Left lung (tissue), 10 donors: Measurements from ENCODE around the gene UGT2A2. TPM values are rescaled to one million over a fixed set of nuclear protein-coding genes. Genes with fewer than 3 reads are reported as not detected.

Experiments used
- ATAC-seq: fragments of 200-7000 bp; cut with Tn5 transposase; one replicate; pipeline ENCODE4 v1.9.1; 2020; ENCODE audit warnings: moderate library complexity
- DNase-seq, 4 donors: peaks; one replicate each; pipeline ENCODE4 v3.0.0-alpha.2; 2013 to 2020
- H3K27ac ChIP-seq, 2 donors: fragments of 200-600 bp; sonication (generic) in 1 of 2; one replicate each; pipeline versions ENCODE4 v1.5.0 to v1.8.0; 2020 to 2021
- H3K27me3 ChIP-seq, 2 donors: fragments of 200-600 bp; sonication (generic) in 1 of 2; one replicate each; pipeline versions ENCODE4 v1.5.0 to v1.8.0; 2020 to 2021
- H3K36me3 ChIP-seq, 2 donors: fragments of 200-600 bp; sonication (generic) in 1 of 2; one replicate each; pipeline versions ENCODE4 v1.5.0 to v1.8.0; 2020 to 2021
- H3K4me1 ChIP-seq, 2 donors: fragments of 200-600 bp; one replicate each; pipeline ENCODE4 v1.8.0; 2021
- H3K4me3 ChIP-seq, 2 donors: fragments of 200-600 bp; sonication (generic) in 1 of 2; one replicate each; pipeline versions ENCODE4 v1.5.0 to v1.8.0; 2020 to 2021; ENCODE audit warnings: mild to moderate bottlenecking in 1 of 2
- H3K9me3 ChIP-seq, 2 donors: fragments of 200-600 bp; sonication (generic) in 1 of 2; one replicate each; pipeline versions ENCODE4 v1.5.0 to v1.8.0; 2020 to 2021
- CTCF ChIP-seq, 2 donors: fragments of 200-600 bp; sonication (generic) in 1 of 2; IDR thresholded peaks; one replicate each; pipeline versions ENCODE4 v1.5.0 to v1.8.0; 2021; ENCODE audit warnings: antibody characterized with exemption in 2 of 2
- intact Hi-C, 2 donors: fragments of 100-400 bp; cut with DNase I; formaldehyde crosslinking; loops; one replicate each; pipeline versions ENCODE4 v1.11.2 to v1.14.2; 2022
- polyA plus RNA-seq, 6 donors: library from polyadenylated mRNA; unstranded; fragments of 120-200 nt; gene quantifications; one replicate each; pipeline ENCODE4 v1.2.1, GENCODE V29; 2013; ENCODE audit not compliant: insufficient read length in 6 of 6
- total RNA-seq, 2 donors: library from RNA; stranded (reverse); fragmentation: NEBNext Ultra II Directional; extraction: Animal tissue kit (Norgen Biotek cat#: 25700); gene quantifications; one replicate each; pipeline ENCODE4 v1.2.1, GENCODE V29; 2021
- donor health status: DM: no; HTN: yes; CAD: no.
- donor health status: DM: no; HTN: no; CAD: no.

The UGT2A2 gene
- total and polyA plus RNA-seq, 8 donors: not detected

GRCh38 chr4:69583543-69583942 is 55.9 kb downstream of the UGT2A2 start:
- no peak for DNase-seq
- no peak for TF ChIP-seq CTCF (IDR thresholded peaks at IDR 0.05)
- Histone ChIP-seq H3K4me3 (no peak overlapping the region), H3K27ac (no peak overlapping the region), H3K4me1 (no peaks in the 10 kb centered on the region), H3K9me3 (no peaks in the 10 kb centered on the region), H3K27me3 (no peaks in the 10 kb centered on the region), H3K36me3 (no peaks in the 10 kb centered on the region)
- intact Hi-C loops: no loop called here
- ATAC-seq: no peak

GRCh38 chr4:69577245-69577644 is 62.2 kb downstream of the UGT2A2 start:
- no peak overlapping the region for H3K27ac ChIP-seq
- TF ChIP-seq CTCF (IDR thresholded peaks at IDR 0.05): no peak
- DNase-seq (no peak), ATAC-seq (no peak)
- no peak overlapping the region for H3K4me3 ChIP-seq
- peaks cover 0 to 2% of the 10 kb centered on the region in 2 donors for H3K9me3 ChIP-seq
- H3K27me3 ChIP-seq: no peaks in the 10 kb centered on the region
- intact Hi-C loops: no loop called here
- H3K4me1 ChIP-seq: no peaks in the 10 kb centered on the region
- H3K36me3 ChIP-seq: no peaks in the 10 kb centered on the region

- ATAC-seq: no peak
- intact Hi-C loops: no loop called here
Measured at GRCh38 chr4:69576251-69576877, 63.1 kb downstream of the UGT2A2 start.

GRCh38 chr4:69568787-69569186 is 70.7 kb downstream of the UGT2A2 start:
- Histone ChIP-seq H3K9me3 (no peaks in the 10 kb centered on the region), H3K27ac (no peak overlapping the region), H3K4me3 (no peak overlapping the region), H3K4me1 (no peaks in the 10 kb centered on the region), H3K36me3 (no peaks in the 10 kb centered on the region), H3K27me3 (no peaks in the 10 kb centered on the region)
- intact Hi-C loops: no loop called here
- no peak for TF ChIP-seq CTCF (IDR thresholded peaks at IDR 0.05)
- ATAC-seq (no peak), DNase-seq (no peak)

More at GRCh38 chr4:69576251-69576877, 63.1 kb downstream of the UGT2A2 start:
- DNase-seq: peak in 1 of 4 donors; percentile 55
- Histone ChIP-seq H3K9me3 (peaks cover 0 to 2% of the 10 kb centered on the region in 2 donors), H3K4me1 (no peaks in the 10 kb centered on the region), H3K27me3 (no peaks in the 10 kb centered on the region), H3K27ac (no peak overlapping the region), H3K4me3 (no peak overlapping the region), H3K36me3 (no peaks in the 10 kb centered on the region)
- no peak for TF ChIP-seq CTCF (IDR thresholded peaks at IDR 0.05)

- no peak for ATAC-seq
- Histone ChIP-seq H3K9me3 (peaks cover 0 to 2% of the 10 kb centered on the region in 2 donors), H3K4me3 (no peak overlapping the region), H3K36me3 (no peaks in the 10 kb centered on the region), H3K27me3 (no peaks in the 10 kb centered on the region), H3K27ac (no peak overlapping the region), H3K4me1 (no peaks in the 10 kb centered on the region)
- DNase-seq: no peak
- intact Hi-C loops: no loop called here
- TF ChIP-seq CTCF (IDR thresholded peaks at IDR 0.05): no peak
Measured at GRCh38 chr4:69563424-69563823, 76.0 kb downstream of the UGT2A2 start.
